Gastroesophageal sphincter (tissue), 3 donors: ENCODE results near the gene TNFRSF17.

Source experiments
- EP300 ChIP-seq: sonication (generic); formaldehyde crosslinking; IDR thresholded peaks from one replicate; pipeline ENCODE4 v1.6.1; 2017; ENCODE audit warnings: antibody characterized with exemption, mild to moderate bottlenecking
- POLR2A ChIP-seq, 2 donors: fragments of 450-650 bp; IDR thresholded peaks; one replicate each; pipeline ENCODE4 v1.6.1; 2017; ENCODE audit warnings: antibody characterized with exemption in 2 of 2, mild to moderate bottlenecking in 2 of 2, moderate library complexity in 1 of 2
- POLR2AphosphoS5 ChIP-seq: sonication (generic); formaldehyde crosslinking; IDR thresholded peaks from one replicate; pipeline ENCODE4 v1.6.1; 2017; ENCODE audit warnings: antibody characterized with exemption
- TF ChIP-seq, protein P1 (sequence below), 4 experiments: fragments of 200-600 bp in 2 of 4; fragments of 450-650 bp in 2 of 4; sonication (generic) in 1 of 4; IDR thresholded peaks; one replicate each; pipeline ENCODE4 v1.5.1; 2017 to 2019; ENCODE audit warnings: antibody characterized with exemption in 4 of 4, mild to moderate bottlenecking in 2 of 4, moderate library complexity in 2 of 4

DNA sequence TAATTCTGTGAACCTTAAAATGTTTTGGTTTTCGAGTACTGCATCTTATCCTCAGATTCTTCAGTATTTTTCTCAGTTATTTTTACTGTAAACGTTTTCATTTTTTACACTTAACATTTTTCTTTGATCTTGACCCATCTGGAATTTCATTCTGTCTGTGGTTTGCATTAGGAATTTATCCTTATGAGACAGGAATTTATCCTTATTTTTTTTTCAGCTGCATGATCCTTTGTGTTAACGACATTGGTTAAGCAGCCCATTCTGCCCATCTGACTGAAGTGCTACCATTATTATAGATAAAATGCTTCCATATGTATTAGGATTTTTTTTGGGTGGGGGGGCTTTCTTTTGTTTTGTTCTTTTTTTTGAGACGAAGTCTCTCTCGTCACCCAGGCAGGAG, 52.5 kb downstream of the TNFRSF17 start:
- TF ChIP-seq, protein P1, sequence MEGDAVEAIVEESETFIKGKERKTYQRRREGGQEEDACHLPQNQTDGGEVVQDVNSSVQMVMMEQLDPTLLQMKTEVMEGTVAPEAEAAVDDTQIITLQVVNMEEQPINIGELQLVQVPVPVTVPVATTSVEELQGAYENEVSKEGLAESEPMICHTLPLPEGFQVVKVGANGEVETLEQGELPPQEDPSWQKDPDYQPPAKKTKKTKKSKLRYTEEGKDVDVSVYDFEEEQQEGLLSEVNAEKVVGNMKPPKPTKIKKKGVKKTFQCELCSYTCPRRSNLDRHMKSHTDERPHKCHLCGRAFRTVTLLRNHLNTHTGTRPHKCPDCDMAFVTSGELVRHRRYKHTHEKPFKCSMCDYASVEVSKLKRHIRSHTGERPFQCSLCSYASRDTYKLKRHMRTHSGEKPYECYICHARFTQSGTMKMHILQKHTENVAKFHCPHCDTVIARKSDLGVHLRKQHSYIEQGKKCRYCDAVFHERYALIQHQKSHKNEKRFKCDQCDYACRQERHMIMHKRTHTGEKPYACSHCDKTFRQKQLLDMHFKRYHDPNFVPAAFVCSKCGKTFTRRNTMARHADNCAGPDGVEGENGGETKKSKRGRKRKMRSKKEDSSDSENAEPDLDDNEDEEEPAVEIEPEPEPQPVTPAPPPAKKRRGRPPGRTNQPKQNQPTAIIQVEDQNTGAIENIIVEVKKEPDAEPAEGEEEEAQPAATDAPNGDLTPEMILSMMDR (IDR thresholded peaks at IDR 0.05): no peak
- TF ChIP-seq POLR2A (IDR thresholded peaks at IDR 0.05) (no peak), POLR2AphosphoS5 (no peak), EP300 (no peak)
